Upper lobe of right lung (tissue), 1 donor: ENCODE measurements around the gene TSPY3. TPM values are rescaled to one million over a fixed set of nuclear protein-coding genes. Genes with fewer than 3 reads are reported as not detected.
"Not testable (repeated sequence)": the region's sequence is repeated elsewhere in the genome, so short reads cannot be mapped to it uniquely, and the experiment has no call there.

ENCODE experiments used
- ATAC-seq: fragments of 200-7000 bp; cut with Tn5 transposase; one replicate; pipeline ENCODE4 v1.9.1; 2020; ENCODE audit warnings: mild to moderate bottlenecking, moderate library complexity
- DNase-seq: peaks from one replicate; pipeline ENCODE4 v3.0.0-alpha.2; 2020
- H3K27ac ChIP-seq: fragments of 200-600 bp; one replicate; pipeline ENCODE4 v1.8.0; 2022
- H3K27me3 ChIP-seq: fragments of 200-600 bp; one replicate; pipeline ENCODE4 v1.8.0; 2022; ENCODE audit warnings: mild to moderate bottlenecking
- H3K36me3 ChIP-seq: fragments of 200-600 bp; one replicate; pipeline ENCODE4 v1.8.0; 2022
- H3K4me1 ChIP-seq: fragments of 200-600 bp; one replicate; pipeline ENCODE4 v1.8.0; 2022
- H3K4me3 ChIP-seq: fragments of 200-600 bp; one replicate; pipeline ENCODE4 v1.8.0; 2022; ENCODE audit warnings: mild to moderate bottlenecking
- H3K9me3 ChIP-seq: fragments of 200-600 bp; one replicate; pipeline ENCODE4 v1.8.0; 2022
- intact Hi-C: fragments of 100-400 bp; cut with DNase I; formaldehyde crosslinking; loops from one replicate; pipeline ENCODE4 v1.11.0; 2022
- long read RNA-seq: library from polyadenylated mRNA; unstranded; transcript quantifications from one replicate; pipeline ENCODE4 v2.0.0, GENCODE V29; 2021
- total RNA-seq: library from RNA; stranded (reverse); fragmentation: NEBNext Ultra II Directional; extraction: Animal tissue kit (Norgen Biotek cat#: 25700); gene quantifications from one replicate; pipeline ENCODE4 v1.2.1, GENCODE V29; 2021
- donor health status: DM: no; HTN: yes; CAD: no; lungs with severe emphysema.

TSPY3 gene, protein sequence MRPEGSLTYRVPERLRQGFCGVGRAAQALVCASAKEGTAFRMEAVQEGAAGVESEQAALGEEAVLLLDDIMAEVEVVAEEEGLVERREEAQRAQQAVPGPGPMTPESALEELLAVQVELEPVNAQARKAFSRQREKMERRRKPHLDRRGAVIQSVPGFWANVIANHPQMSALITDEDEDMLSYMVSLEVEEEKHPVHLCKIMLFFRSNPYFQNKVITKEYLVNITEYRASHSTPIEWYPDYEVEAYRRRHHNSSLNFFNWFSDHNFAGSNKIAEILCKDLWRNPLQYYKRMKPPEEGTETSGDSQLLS
- total RNA-seq, result not detected
- long read RNA-seq, result 0 reads

DNA sequence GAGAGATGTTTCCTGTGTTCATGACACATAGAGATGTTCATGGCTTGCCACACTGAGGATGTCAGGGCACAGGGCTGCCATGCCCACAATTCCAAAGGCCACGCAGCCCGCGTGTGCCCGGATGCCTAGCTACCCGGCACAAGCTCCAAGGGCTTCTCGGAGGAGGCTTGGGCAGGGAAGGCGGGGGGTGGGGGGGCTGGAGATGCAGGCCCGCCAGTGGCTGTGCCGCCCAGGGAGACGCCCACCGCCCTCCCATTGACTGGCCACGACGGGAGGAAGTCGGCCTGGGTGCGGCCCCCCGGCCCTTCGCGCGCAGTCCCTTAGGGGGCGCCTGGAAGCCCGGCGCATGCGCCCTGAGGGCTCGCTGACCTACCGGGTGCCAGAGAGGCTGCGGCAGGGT, at the start of gene TSPY3:
Gene TSPY3 (plus strand): TSS at position 301 of the 400 bp plus-strand sequence. CDS start 46 bp downstream, at position 347.
- H3K27ac ChIP-seq, ATAC-seq, intact Hi-C loops, H3K9me3 ChIP-seq, H3K27me3 ChIP-seq, DNase-seq, H3K4me1 ChIP-seq, H3K36me3 ChIP-seq, H3K4me3 ChIP-seq: not testable (repeated sequence)

DNA sequence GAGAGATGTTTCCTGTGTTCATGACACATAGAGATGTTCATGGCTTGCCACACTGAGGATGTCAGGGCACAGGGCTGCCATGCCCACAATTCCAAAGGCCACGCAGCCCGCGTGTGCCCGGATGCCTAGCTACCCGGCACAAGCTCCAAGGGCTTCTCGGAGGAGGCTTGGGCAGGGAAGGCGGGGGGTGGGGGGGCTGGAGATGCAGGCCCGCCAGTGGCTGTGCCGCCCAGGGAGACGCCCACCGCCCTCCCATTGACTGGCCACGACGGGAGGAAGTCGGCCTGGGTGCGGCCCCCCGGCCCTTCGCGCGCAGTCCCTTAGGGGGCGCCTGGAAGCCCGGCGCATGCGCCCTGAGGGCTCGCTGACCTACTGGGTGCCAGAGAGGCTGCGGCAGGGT, 40.7 kb upstream of the TSPY3 start, which contains the start of gene TSPY8:
Gene TSPY8 (plus strand): TSS at position 301 of the 400 bp plus-strand sequence. CDS start 46 bp downstream, at position 347.
- H3K4me1 ChIP-seq, intact Hi-C loops, H3K27ac ChIP-seq, H3K9me3 ChIP-seq, H3K36me3 ChIP-seq, DNase-seq, ATAC-seq, H3K4me3 ChIP-seq, H3K27me3 ChIP-seq: not testable (repeated sequence)

DNA sequence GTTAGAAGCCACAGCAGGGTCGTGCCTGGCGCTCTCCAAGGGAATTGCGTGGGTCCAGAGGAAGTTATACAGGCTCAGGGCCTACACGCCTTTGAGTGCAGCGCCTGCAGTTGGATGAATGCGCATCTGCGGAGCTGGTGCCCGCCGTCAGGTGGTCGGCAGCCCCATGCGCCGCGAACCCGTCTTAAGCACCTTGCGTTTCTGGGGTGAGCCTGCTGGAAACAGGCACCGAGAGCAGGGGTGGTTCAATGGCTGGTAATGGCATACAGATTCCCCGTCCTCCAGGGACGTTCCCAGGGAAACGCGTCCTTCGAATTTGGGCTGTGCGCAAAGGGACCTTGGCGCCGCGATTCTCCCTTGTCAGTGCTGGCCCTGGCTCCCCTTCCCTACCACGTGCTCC, 1.7 kb upstream of the TSPY3 start:
- H3K27me3 ChIP-seq, H3K4me3 ChIP-seq, intact Hi-C loops, H3K4me1 ChIP-seq, H3K36me3 ChIP-seq, H3K27ac ChIP-seq, ATAC-seq, H3K9me3 ChIP-seq: not testable (repeated sequence)
- peak; percentile 34 for DNase-seq

Other genes starting within 250 kb of the TSPY3 start
- gene TSPY4, start 61.0 kb upstream of the TSPY3 start, total RNA-seq, result not detected
- gene TSPY8, start 40.6 kb upstream of the TSPY3 start, total RNA-seq, result not detected
- gene TSPY1, start 68.5 kb downstream of the TSPY3 start, total RNA-seq, result not detected
- not detected for gene TSPY9, start 88.8 kb downstream of the TSPY3 start, total RNA-seq
- gene TSPY10, start 129.5 kb downstream of the TSPY3 start, total RNA-seq, result not detected